Esophagus muscularis mucosa (tissue), 4 donors: ENCODE results near the gene GPA33. TPM values are rescaled to one million over a fixed set of nuclear protein-coding genes. Genes with fewer than 3 reads are reported as not detected.

Source experiments
- DNase-seq: peaks from one replicate; pipeline ENCODE4 v3.0.0-alpha.2; 2017; ENCODE audit errors: extremely low spot score
- H3K27ac ChIP-seq, 4 donors: fragments of 200-600 bp; sonication (generic); replicated peaks in 1 of 4; 1 replicate in 3 of 4; 2 replicates in 1 of 4; pipeline ENCODE4 v1.5.1; 2016 to 2019; ENCODE audit warnings: mild to moderate bottlenecking in 1 of 4
- H3K27me3 ChIP-seq, 4 donors: fragments of 200-600 bp; sonication (generic); one replicate each; pipeline versions ENCODE4 v1.5.1 to v1.6.0; 2016 to 2019
- H3K36me3 ChIP-seq, 4 donors: fragments of 200-600 bp; sonication (generic); one replicate each; pipeline ENCODE4 v1.5.1; 2016 to 2019
- H3K4me1 ChIP-seq, 4 donors: fragments of 200-600 bp; sonication (generic); one replicate each; pipeline ENCODE4 v1.5.1; 2016 to 2019
- H3K4me3 ChIP-seq, 4 donors: fragments of 200-600 bp; sonication (generic); 1 replicate in 2 of 4; 2 replicates in 2 of 4; pipeline ENCODE4 v1.5.1; 2016 to 2019; ENCODE audit warnings: mild to moderate bottlenecking in 4 of 4, moderate library complexity in 1 of 4
- H3K9me3 ChIP-seq, 4 donors: fragments of 200-600 bp; sonication (generic); 1 replicate in 3 of 4; 2 replicates in 1 of 4; pipeline ENCODE4 v1.5.1; 2016 to 2019
- EP300 ChIP-seq: sonication (generic); formaldehyde crosslinking; IDR thresholded peaks from one replicate; pipeline ENCODE4 v1.6.1; 2017; ENCODE audit warnings: antibody characterized with exemption
- POLR2A ChIP-seq: fragments of 450-650 bp; IDR thresholded peaks from one replicate; pipeline ENCODE4 v1.6.1; 2017; ENCODE audit warnings: antibody characterized with exemption, moderate library complexity, mild to moderate bottlenecking, low read depth
- POLR2AphosphoS5 ChIP-seq, 2 donors: sonication (generic); formaldehyde crosslinking; IDR thresholded peaks; one replicate each; pipeline ENCODE4 v1.6.1; 2017; ENCODE audit warnings: antibody characterized with exemption in 2 of 2
- WGBS: methylation state at CpG from one replicate; pipeline ENCODE4 v1.1.5; 2018; 5-methylcytosine and 5-hydroxymethylcytosine counted together
- intact Hi-C: fragments of 100-400 bp; cut with DNase I; formaldehyde crosslinking; loops from one replicate; pipeline ENCODE4 v1.15.1; 2023
- total RNA-seq, 4 donors: library from RNA; depleted of rRNA; stranded (reverse); fragments of >200 nt; gene quantifications; one replicate each; pipeline versions ENCODE4 v1.1.0 to v1.2.1, GENCODE V29; 2016
- TF ChIP-seq, protein P1 (sequence below), 3 experiments: fragments of 200-600 bp in 2 of 3; fragments of 450-650 bp in 1 of 3; sonication (generic) in 2 of 3; IDR thresholded peaks; one replicate each; pipeline ENCODE4 v1.5.1; 2017 to 2019; ENCODE audit warnings: antibody characterized with exemption in 3 of 3, mild to moderate bottlenecking in 2 of 3, moderate library complexity in 1 of 3

Gene GPA33
- total RNA-seq, 4 donors from 2014 or later, result 0.57 TPM; not detected in 3

DNA sequence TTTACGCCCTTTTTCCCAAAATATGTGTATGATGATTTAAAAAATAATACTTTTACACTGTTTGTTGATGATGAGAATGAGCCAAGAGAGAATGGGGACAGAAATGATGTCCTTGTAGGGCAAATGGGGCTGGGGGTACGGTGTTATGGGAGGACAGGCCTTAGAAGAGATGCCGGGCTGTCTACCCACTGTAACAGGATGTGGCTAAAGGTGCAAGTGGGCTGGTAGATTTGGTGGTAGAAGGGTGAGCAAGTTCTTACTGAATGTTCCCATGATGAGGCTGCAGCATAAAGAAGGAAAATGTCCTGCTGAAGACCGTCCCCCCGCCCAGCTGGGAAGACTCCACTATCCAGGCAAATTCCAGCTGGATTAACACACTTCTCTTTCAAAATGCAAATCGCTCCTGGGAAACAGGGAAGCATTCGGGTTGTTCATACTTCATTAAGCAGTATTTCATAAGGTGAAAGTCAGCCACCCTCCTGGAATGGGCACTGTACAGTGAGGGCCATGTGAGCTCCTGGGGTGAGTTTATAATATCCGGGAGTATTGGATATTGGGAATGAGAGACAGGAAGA lies 14.0 kb downstream of the GPA33 start:
- DNase-seq, result no peak
- no peaks in the 10 kb centered on the region for H3K36me3 ChIP-seq
- H3K27ac ChIP-seq, result no peak overlapping the region
- H3K27me3 ChIP-seq, result peaks cover 0 to 18% (median 0%) of the 10 kb centered on the region in 4 donors
- no peak for TF ChIP-seq POLR2A
- TF ChIP-seq, protein P1, sequence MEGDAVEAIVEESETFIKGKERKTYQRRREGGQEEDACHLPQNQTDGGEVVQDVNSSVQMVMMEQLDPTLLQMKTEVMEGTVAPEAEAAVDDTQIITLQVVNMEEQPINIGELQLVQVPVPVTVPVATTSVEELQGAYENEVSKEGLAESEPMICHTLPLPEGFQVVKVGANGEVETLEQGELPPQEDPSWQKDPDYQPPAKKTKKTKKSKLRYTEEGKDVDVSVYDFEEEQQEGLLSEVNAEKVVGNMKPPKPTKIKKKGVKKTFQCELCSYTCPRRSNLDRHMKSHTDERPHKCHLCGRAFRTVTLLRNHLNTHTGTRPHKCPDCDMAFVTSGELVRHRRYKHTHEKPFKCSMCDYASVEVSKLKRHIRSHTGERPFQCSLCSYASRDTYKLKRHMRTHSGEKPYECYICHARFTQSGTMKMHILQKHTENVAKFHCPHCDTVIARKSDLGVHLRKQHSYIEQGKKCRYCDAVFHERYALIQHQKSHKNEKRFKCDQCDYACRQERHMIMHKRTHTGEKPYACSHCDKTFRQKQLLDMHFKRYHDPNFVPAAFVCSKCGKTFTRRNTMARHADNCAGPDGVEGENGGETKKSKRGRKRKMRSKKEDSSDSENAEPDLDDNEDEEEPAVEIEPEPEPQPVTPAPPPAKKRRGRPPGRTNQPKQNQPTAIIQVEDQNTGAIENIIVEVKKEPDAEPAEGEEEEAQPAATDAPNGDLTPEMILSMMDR (IDR thresholded peaks at IDR 0.05), result no peak
- TF ChIP-seq POLR2AphosphoS5 (IDR thresholded peaks at IDR 0.05), result no peak
- TF ChIP-seq EP300, result no peak
- H3K4me1 ChIP-seq, result no peaks in the 10 kb centered on the region
- intact Hi-C loops, result no loop called here
- no peak overlapping the region for H3K4me3 ChIP-seq
- 77% methylated on average over 8 of the region's 8 CpGs for WGBS
- H3K9me3 ChIP-seq, result no peaks in the 10 kb centered on the region

DNA sequence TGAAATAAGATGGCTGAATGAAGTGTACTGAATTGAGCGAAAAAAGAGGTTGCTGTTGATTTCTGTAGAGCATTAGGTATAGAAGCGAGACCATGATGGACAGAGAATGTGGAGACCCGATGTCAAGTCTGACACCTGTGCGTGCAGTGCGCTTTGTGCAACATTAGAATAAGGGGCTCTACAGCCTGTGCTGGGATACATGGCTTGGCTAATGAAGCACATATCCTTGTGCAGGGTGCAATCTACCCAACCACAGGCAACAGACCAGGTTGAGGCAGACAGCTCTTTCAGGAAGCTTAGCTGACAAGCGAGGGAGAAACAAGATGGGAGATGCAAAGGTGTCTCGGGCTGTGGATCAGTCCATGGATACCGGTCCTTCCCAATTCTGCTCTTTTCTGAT lies 18.9 kb downstream of the GPA33 start:
- Histone ChIP-seq H3K27ac (no peak overlapping the region), H3K27me3 (no peaks in the 10 kb centered on the region), H3K9me3 (no peaks in the 10 kb centered on the region), H3K4me3 (no peak overlapping the region), H3K4me1 (peaks cover 6 to 8% (median 7%) of the 10 kb centered on the region in 4 donors), H3K36me3 (no peaks in the 10 kb centered on the region)
- TF ChIP-seq, protein P1 (IDR thresholded peaks at IDR 0.05), result no peak
- TF ChIP-seq EP300 (no peak), POLR2AphosphoS5 (IDR thresholded peaks at IDR 0.05) (no peak), POLR2A (no peak)
- intact Hi-C loops, result no loop called here
- WGBS, result 93% methylated on average over 8 of the region's 8 CpGs
- no peak for DNase-seq

DNA sequence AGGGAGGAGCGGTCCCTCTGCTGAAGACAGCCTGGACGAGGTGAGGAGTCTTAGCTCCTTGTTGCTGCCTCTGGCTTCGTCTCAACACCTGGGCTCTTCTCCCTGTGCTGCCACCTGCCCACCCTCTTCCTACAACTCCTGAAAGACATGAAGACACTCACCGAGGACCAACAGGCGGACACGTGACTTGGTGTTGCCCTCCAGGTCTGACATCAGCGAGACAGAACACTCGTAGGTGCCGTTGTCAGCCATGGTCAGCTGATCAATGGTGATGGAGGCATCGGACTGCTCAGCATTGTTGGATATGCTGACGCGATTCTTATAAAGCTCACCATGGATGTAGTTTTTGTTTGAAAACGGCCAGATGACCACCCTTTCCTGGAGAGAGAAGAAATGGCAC lies 21.4 kb downstream of the GPA33 start:
- Histone ChIP-seq H3K27me3 (no peaks in the 10 kb centered on the region), H3K27ac (no peak overlapping the region), H3K9me3 (no peaks in the 10 kb centered on the region), H3K4me1 (peaks cover 6 to 8% (median 7%) of the 10 kb centered on the region in 4 donors), H3K4me3 (no peak overlapping the region), H3K36me3 (no peaks in the 10 kb centered on the region)
- 85% methylated on average over 11 of the region's 13 CpGs for WGBS
- no peak for DNase-seq
- intact Hi-C loops, result loop anchor here (5.0 kb wide), 1 partner anchor 149 kb away; no protein-coding TSS in a partner anchor
- TF ChIP-seq, protein P1 (IDR thresholded peaks at IDR 0.05), result no peak

DNA sequence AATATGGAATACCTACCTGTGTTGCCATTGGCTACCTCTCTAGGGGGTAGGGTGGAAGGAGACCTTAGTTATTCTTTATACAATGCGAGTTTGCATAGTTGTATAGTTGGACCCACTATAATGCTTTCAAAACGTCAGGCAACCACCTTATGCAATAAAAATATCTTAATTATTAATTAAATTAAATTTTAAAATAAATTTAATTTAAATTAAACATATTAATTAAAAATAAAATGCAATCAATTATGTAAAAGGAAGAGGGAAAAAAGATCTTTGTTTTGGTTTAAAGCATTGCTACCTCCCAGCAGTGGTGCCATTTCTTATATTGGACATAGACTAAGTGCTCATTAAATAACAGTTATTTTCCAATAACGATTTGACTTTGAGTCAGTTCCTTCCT lies 22.3 kb downstream of the GPA33 start:
- intact Hi-C loops, result loop anchor here (2.0 to 5.0 kb wide), 3 partner anchors 149 to 465 kb away; no protein-coding TSS in a partner anchor
- Histone ChIP-seq H3K36me3 (no peaks in the 10 kb centered on the region), H3K27me3 (no peaks in the 10 kb centered on the region), H3K27ac (no peak overlapping the region), H3K9me3 (no peaks in the 10 kb centered on the region), H3K4me1 (peaks cover 6 to 8% (median 7%) of the 10 kb centered on the region in 4 donors), H3K4me3 (no peak overlapping the region)
- no peak for DNase-seq
- no peak for TF ChIP-seq POLR2AphosphoS5 (IDR thresholded peaks at IDR 0.05)
- no peak for TF ChIP-seq EP300
- no peak for TF ChIP-seq POLR2A
- TF ChIP-seq, protein P1 (IDR thresholded peaks at IDR 0.05), result no peak
- 70% methylated on average over 3 of the region's 3 CpGs for WGBS
